Measurements from ENCODE around the gene MAN2A1.
"Not testable (repeated sequence)": the region's sequence is repeated elsewhere in the genome, so short reads cannot be mapped to it uniquely, and the experiment has no call there.

MAN2A1 gene

DNA sequence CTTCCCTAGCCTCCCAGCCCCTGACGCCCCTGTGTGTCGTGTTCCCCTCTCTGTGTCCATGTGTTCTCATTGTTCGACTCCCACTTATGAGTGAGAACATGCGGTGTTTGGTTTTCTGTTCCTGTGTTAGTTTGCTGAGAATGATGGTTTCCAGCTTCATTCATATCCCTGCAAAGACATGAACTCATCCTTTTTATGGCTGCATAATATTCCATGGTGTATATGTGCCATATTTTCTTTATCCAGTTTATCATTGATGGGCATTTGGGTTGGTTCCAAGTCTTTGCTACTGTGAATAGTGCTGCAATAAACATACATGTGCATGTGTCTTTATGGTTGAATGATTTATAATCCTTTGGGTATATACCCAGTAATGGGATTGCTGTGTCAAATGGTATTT lies 70.4 kb downstream of the MAN2A1 start:
- Histone ChIP-seq H3K36me3 (ENCODE audit: control insufficient read depth in 5 of 5, insufficient read depth in 5 of 5, low read length in 5 of 5) (peaks cover 11 to 19% (median 13%) of the 10 kb centered on the region in 5 donors), H3K4me1 (ENCODE audit: control insufficient read depth in 5 of 5, insufficient read depth in 5 of 5, low read length in 5 of 5) (peaks cover 0 to 13% (median 0%) of the 10 kb centered on the region in 5 donors)
- H3K27ac ChIP-seq (ENCODE audit: low read depth, low read length); H3K4me3 ChIP-seq (ENCODE audit: low read depth in 1 of 5, low read length in 5 of 5); H3K9me3 ChIP-seq (ENCODE audit: control insufficient read depth in 5 of 5, low read length in 5 of 5); H3K9ac ChIP-seq (ENCODE audit: low read length in 5 of 5); H3K27me3 ChIP-seq (ENCODE audit: control insufficient read depth in 5 of 5, insufficient read depth in 4 of 5, low read length in 5 of 5): not testable (repeated sequence)

DNA sequence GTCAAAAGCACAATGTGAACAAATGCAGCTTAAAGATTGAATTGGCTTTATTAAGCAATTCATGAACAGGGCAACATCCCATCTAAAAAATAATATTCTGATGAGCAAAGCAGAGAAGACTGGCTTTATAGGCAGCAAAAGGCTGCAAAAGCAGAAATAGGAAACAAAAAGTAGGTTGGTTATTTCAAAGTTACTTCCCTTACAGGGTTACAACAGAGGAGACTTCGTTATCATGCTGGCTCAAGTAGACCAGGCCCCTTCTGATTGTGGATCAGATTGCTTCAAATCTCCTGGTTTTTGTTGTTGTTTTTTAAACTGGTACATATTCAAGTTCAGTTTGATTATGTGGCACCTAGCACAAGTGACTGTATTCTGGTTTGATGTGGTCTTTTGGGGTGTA lies 73.1 kb downstream of the MAN2A1 start:
- Histone ChIP-seq H3K27me3 (ENCODE audit: control insufficient read depth in 5 of 5, insufficient read depth in 4 of 5, low read length in 5 of 5) (no peaks in the 10 kb centered on the region), H3K27ac (ENCODE audit: low read depth, low read length) (no peak overlapping the region)

DNA sequence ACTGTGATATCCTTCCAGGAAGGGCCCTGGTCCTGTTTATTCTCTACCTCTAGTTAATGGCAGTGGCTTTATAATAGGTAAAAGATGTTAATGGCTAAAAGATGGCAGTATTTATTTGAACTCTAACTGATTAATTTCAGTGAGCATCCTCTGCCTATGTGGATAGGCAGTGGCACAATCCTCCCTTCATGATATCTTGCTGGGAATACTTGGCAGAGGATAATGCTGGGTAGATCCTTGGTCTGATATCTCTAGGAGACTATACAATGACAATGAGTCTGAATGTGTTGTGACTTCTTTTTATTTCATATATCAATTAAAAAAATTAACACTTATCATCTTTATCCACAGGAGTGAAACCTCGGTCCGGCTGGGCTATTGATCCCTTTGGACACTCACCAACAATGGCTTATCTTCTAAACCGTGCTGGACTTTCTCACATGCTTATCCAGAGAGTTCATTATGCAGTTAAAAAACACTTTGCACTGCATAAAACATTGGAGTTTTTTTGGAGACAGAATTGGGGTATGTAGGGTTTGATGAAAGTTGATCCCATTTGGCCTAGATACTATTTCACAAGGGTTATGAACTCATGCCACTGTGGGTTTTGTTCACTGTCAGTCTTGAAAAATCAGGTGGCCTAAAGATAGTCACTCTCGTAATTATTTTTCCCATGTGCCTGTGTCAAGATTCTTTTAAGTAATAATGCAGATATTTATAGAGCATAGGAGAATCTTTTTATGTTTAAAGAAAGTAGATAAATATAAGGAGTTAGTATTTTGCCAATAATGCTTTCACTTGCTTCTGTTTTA lies 77.7 kb downstream of the MAN2A1 start:
- Histone ChIP-seq H3K36me3 (ENCODE audit: control insufficient read depth in 5 of 5, insufficient read depth in 5 of 5, low read length in 5 of 5) (peaks cover 15 to 28% (median 18%) of the 10 kb centered on the region in 5 donors), H3K27ac (ENCODE audit: low read depth, low read length) (no peak overlapping the region), H3K9me3 (ENCODE audit: control insufficient read depth in 5 of 5, low read length in 5 of 5) (peaks cover 0 to 3% (median 0%) of the 10 kb centered on the region in 5 donors), H3K4me3 (ENCODE audit: low read depth in 1 of 5, low read length in 5 of 5) (no peak overlapping the region), H3K27me3 (ENCODE audit: control insufficient read depth in 5 of 5, insufficient read depth in 4 of 5, low read length in 5 of 5) (no peaks in the 10 kb centered on the region), H3K4me1 (ENCODE audit: control insufficient read depth in 5 of 5, insufficient read depth in 5 of 5, low read length in 5 of 5) (no peaks in the 10 kb centered on the region), H3K9ac (ENCODE audit: low read length in 5 of 5) (no peak overlapping the region)

More for the DNA sequence above, 73.1 kb downstream of the MAN2A1 start:
- Histone ChIP-seq H3K4me1 (ENCODE audit: control insufficient read depth in 5 of 5, insufficient read depth in 5 of 5, low read length in 5 of 5) (peaks cover 0 to 6% (median 0%) of the 10 kb centered on the region in 5 donors), H3K9ac (ENCODE audit: low read length in 5 of 5) (no peak overlapping the region), H3K9me3 (ENCODE audit: control insufficient read depth in 5 of 5, low read length in 5 of 5) (peaks cover 0 to 7% (median 0%) of the 10 kb centered on the region in 5 donors), H3K36me3 (ENCODE audit: control insufficient read depth in 5 of 5, insufficient read depth in 5 of 5, low read length in 5 of 5) (peaks cover 8 to 17% (median 9%) of the 10 kb centered on the region in 5 donors), H3K4me3 (ENCODE audit: low read depth in 1 of 5, low read length in 5 of 5) (no peak overlapping the region)

DNA sequence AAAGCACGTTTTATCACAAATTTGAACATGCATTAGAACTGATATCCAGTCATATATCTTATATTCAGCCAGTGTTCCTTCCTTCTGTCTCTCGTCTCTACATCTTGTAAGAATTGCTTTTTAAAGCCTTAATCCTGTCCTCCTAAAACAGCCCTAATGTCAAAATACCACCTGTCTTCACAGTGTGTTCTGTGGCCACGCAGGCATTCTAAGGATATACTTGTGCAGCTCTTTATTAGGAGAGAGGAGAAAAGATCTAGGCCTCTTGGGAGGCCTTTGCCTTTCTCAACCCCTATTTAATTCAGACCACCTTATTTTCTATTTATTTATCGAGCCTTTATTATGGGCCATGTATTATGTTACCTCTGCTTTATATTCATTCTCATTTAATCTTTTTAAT lies 78.3 kb downstream of the MAN2A1 start:
- Histone ChIP-seq H3K9me3 (ENCODE audit: control insufficient read depth in 5 of 5, low read length in 5 of 5) (no peaks in the 10 kb centered on the region), H3K4me1 (ENCODE audit: control insufficient read depth in 5 of 5, insufficient read depth in 5 of 5, low read length in 5 of 5) (no peaks in the 10 kb centered on the region), H3K27ac (ENCODE audit: low read depth, low read length) (no peak overlapping the region), H3K27me3 (ENCODE audit: control insufficient read depth in 5 of 5, insufficient read depth in 4 of 5, low read length in 5 of 5) (no peaks in the 10 kb centered on the region), H3K9ac (ENCODE audit: low read length in 5 of 5) (no peak overlapping the region), H3K4me3 (ENCODE audit: low read depth in 1 of 5, low read length in 5 of 5) (no peak overlapping the region), H3K36me3 (ENCODE audit: control insufficient read depth in 5 of 5, insufficient read depth in 5 of 5, low read length in 5 of 5) (peaks cover 9 to 28% (median 14%) of the 10 kb centered on the region in 5 donors)

GRCh38 chr5:109769597-109770291 lies 80.0 kb downstream of the MAN2A1 start:
- H3K36me3 ChIP-seq (ENCODE audit: control insufficient read depth in 5 of 5, insufficient read depth in 5 of 5, low read length in 5 of 5), result peaks cover 8 to 27% (median 14%) of the 10 kb centered on the region in 5 donors
- H3K27me3 ChIP-seq (ENCODE audit: control insufficient read depth in 5 of 5, insufficient read depth in 4 of 5, low read length in 5 of 5), result no peaks in the 10 kb centered on the region
- H3K9me3 ChIP-seq (ENCODE audit: control insufficient read depth in 5 of 5, low read length in 5 of 5), result no peaks in the 10 kb centered on the region
- no peak overlapping the region for H3K9ac ChIP-seq (ENCODE audit: low read length in 5 of 5)
- H3K4me3 ChIP-seq (ENCODE audit: low read depth in 1 of 5, low read length in 5 of 5), result no peak overlapping the region
- H3K27ac ChIP-seq (ENCODE audit: low read depth, low read length), result no peak overlapping the region
- H3K4me1 ChIP-seq (ENCODE audit: control insufficient read depth in 5 of 5, insufficient read depth in 5 of 5, low read length in 5 of 5), result no peaks in the 10 kb centered on the region

GRCh38 chr5:109775130-109775529 lies 85.4 kb downstream of the MAN2A1 start:
- no peak overlapping the region for H3K27ac ChIP-seq (ENCODE audit: low read depth, low read length)
- H3K36me3 ChIP-seq (ENCODE audit: control insufficient read depth in 5 of 5, insufficient read depth in 5 of 5, low read length in 5 of 5), result peaks cover 4 to 19% (median 11%) of the 10 kb centered on the region in 5 donors

DNA sequence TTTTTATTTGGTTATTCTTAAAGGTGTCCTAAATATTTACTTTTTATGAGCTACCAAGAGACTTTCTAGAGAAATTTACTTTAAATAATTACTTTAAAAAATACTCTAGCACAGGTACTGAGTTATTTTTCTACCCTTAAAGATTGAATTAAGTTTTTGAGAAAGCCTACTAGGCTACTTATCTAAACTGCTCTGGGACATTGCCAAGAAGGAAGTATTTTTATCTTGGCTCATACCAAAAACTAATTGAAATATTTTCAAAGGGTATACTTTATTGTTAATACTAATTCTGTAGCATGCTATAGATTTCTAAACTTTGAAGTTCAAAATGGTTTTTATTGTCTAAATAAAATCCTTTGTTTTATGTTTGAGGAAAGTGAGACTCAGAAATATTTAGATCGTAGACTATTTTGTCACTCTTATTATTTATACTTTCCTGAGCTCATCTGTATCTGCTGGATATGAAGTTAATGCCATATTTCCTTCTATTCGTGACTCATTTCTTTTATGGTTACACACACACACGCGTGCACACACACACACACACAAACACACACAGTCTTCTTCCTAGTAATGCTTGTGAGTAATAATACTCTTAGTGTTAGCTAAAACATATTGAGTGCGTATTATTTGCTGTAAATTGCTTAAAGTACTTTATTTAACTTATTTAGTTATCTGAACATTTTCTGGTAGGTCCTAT lies 89.5 kb downstream of the MAN2A1 start:
- H3K27me3 ChIP-seq (ENCODE audit: control insufficient read depth in 5 of 5, insufficient read depth in 4 of 5, low read length in 5 of 5), result no peaks in the 10 kb centered on the region
- H3K9ac ChIP-seq (ENCODE audit: low read length in 5 of 5), result no peak overlapping the region
- H3K27ac ChIP-seq (ENCODE audit: low read depth, low read length), result no peak overlapping the region
- peaks cover 0 to 5% (median 0%) of the 10 kb centered on the region in 5 donors for H3K4me1 ChIP-seq (ENCODE audit: control insufficient read depth in 5 of 5, insufficient read depth in 5 of 5, low read length in 5 of 5)
- H3K9me3 ChIP-seq (ENCODE audit: control insufficient read depth in 5 of 5, low read length in 5 of 5), result no peaks in the 10 kb centered on the region
- H3K36me3 ChIP-seq (ENCODE audit: control insufficient read depth in 5 of 5, insufficient read depth in 5 of 5, low read length in 5 of 5), result peaks cover 0 to 9% (median 4%) of the 10 kb centered on the region in 5 donors
- no peak overlapping the region for H3K4me3 ChIP-seq (ENCODE audit: low read depth in 1 of 5, low read length in 5 of 5)

More at GRCh38 chr5:109775130-109775529, 85.4 kb downstream of the MAN2A1 start:
- Histone ChIP-seq H3K9ac (ENCODE audit: low read length in 5 of 5) (no peak overlapping the region), H3K4me1 (ENCODE audit: control insufficient read depth in 5 of 5, insufficient read depth in 5 of 5, low read length in 5 of 5) (peaks cover 0 to 5% (median 0%) of the 10 kb centered on the region in 5 donors), H3K27me3 (ENCODE audit: control insufficient read depth in 5 of 5, insufficient read depth in 4 of 5, low read length in 5 of 5) (no peaks in the 10 kb centered on the region), H3K9me3 (ENCODE audit: control insufficient read depth in 5 of 5, low read length in 5 of 5) (no peaks in the 10 kb centered on the region), H3K4me3 (ENCODE audit: low read depth in 1 of 5, low read length in 5 of 5) (no peak overlapping the region)

DNA sequence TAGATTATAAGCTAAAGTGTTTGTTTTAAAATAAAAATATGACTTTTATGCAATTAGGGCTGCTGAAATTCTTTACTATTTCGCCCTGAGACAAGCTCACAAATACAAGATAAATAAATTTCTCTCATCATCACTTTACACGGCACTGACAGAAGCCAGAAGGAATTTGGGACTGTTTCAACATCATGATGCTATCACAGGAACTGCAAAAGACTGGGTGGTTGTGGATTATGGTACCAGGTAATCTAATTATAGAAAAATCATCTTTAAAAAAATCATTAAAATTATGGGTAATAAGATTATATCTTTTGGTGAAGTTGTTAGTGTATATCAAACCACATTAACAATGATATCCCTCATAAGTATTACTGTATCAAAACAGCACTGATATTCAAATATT lies 95.0 kb downstream of the MAN2A1 start:
- H3K4me1 ChIP-seq (ENCODE audit: control insufficient read depth in 5 of 5, insufficient read depth in 5 of 5, low read length in 5 of 5), result no peaks in the 10 kb centered on the region
- peaks cover 0 to 23% (median 0%) of the 10 kb centered on the region in 5 donors for H3K36me3 ChIP-seq (ENCODE audit: control insufficient read depth in 5 of 5, insufficient read depth in 5 of 5, low read length in 5 of 5)
- no peaks in the 10 kb centered on the region for H3K27me3 ChIP-seq (ENCODE audit: control insufficient read depth in 5 of 5, insufficient read depth in 4 of 5, low read length in 5 of 5)
- no peak overlapping the region for H3K4me3 ChIP-seq (ENCODE audit: low read depth in 1 of 5, low read length in 5 of 5)
- no peaks in the 10 kb centered on the region for H3K9me3 ChIP-seq (ENCODE audit: control insufficient read depth in 5 of 5, low read length in 5 of 5)
- no peak overlapping the region for H3K27ac ChIP-seq (ENCODE audit: low read depth, low read length)
- no peak overlapping the region for H3K9ac ChIP-seq (ENCODE audit: low read length in 5 of 5)

DNA sequence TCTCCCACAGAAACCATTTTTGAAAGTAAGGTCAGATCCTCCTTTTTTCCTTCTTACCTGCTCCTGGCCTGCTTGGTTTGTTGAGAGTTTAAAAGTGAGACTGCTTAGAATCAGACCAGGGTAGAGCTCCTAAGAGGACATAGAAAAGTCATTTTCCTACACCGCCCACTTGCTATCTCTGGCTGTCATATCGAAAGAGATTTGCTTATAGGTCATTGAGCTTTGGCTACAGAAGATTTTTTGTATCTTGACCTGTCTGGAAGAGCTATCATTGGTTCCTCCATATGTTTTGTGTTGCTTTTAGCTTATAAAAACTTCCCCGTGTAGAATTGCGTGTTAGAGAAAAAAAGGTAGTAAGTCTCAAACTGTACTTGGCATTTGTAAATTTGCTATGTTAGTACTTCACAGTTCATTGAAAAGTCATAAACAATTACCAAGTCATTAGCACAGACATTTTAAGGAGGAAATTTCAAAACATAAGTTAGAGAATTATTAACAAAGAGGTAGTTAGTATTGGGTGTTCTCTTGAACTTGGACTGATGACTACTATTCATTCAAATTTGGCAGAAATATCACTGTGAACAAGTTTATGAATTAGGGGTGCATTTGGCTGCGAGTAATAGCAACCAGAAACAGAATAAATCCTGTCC lies 96.6 kb downstream of the MAN2A1 start:
- no peaks in the 10 kb centered on the region for H3K4me1 ChIP-seq (ENCODE audit: control insufficient read depth in 5 of 5, insufficient read depth in 5 of 5, low read length in 5 of 5)
- H3K27me3 ChIP-seq (ENCODE audit: control insufficient read depth in 5 of 5, insufficient read depth in 4 of 5, low read length in 5 of 5), result no peaks in the 10 kb centered on the region
- no peak overlapping the region for H3K9ac ChIP-seq (ENCODE audit: low read length in 5 of 5)
- H3K9me3 ChIP-seq (ENCODE audit: control insufficient read depth in 5 of 5, low read length in 5 of 5), result no peaks in the 10 kb centered on the region
- peaks cover 0 to 23% (median 0%) of the 10 kb centered on the region in 5 donors for H3K36me3 ChIP-seq (ENCODE audit: control insufficient read depth in 5 of 5, insufficient read depth in 5 of 5, low read length in 5 of 5)
- H3K4me3 ChIP-seq (ENCODE audit: low read depth in 1 of 5, low read length in 5 of 5), result no peak overlapping the region
- no peak overlapping the region for H3K27ac ChIP-seq (ENCODE audit: low read depth, low read length)
